ENCODE data around the gene ATIC. TPM values are rescaled to one million over a fixed set of nuclear protein-coding genes. Genes with fewer than 3 reads are reported as not detected.

The ATIC gene
- total and polyA plus RNA-seq, 2 of the 8 experiments (the other 6 are each of a cell fraction or from before 2014, with no cell fraction given), result 139 to 319 TPM

GRCh38 chr2:215311625-215312396 lies at the start of gene ATIC (continued):
- peak; percentile 99 for TF ChIP-seq MAX (IDR thresholded peaks at IDR 0.05)
